K562 (cell line): ENCODE data around the gene SLX9. TPM values are rescaled to one million over a fixed set of nuclear protein-coding genes. Genes with fewer than 3 reads are reported as not detected.

Experiments
- ATAC-seq: fragments of 200-7000 bp; cut with Tn5 transposase; 3 replicates; pipeline ENCODE4 v1.9.1; 2020; ENCODE audit warnings: moderate library complexity
- BruUV-seq: library from RNA; stranded (reverse); fragments of 400-500 nt; replicated peaks from 2 replicates; lab custom pipeline; 2021; lab: Mats Ljungman, UMichigan
- CTCF ChIA-PET: fragments of 300-600 bp; formaldehyde crosslinking; extraction: SDS; loops from one replicate; lab custom pipeline; 2021; ENCODE audit warnings: low intra/inter-chr PET ratio; lab: Yijun Ruan, JAX
- POLR2A ChIA-PET: fragments of 300-600, 350-650 bp; sonication (Branson Sonifier 250); formaldehyde crosslinking; extraction: SDS; loops from one replicate; lab custom pipeline; 2021; ENCODE audit warnings: antibody characterized with exemption, inconsistent platforms; lab: Yijun Ruan, JAX
- DNase-seq, 4 experiments: peaks; one replicate each; pipeline versions ENCODE4 v3.0.0 to v3.0.0-alpha.2; 2011 to 2018; ENCODE audit warnings: low spot score in 3 of 4, mixed read lengths in 3 of 4; ENCODE audit errors: extremely low read depth in 1 of 4
- FAIRE-seq: peaks from 2 replicates; lab custom pipeline; 2011; peaks lifted over from hg19 to GRCh38; lab: Jason Lieb, UNC
- H2AFZ ChIP-seq: 2 replicates; pipeline ENCODE4 v1.6.0; 2011; ENCODE audit warnings: low read depth, low read length, control low read depth, inconsistent platforms
- H3K27ac ChIP-seq: fragments of 200-600 bp; 3 replicates; pipeline ENCODE4 v1.8.0; 2011; ENCODE audit warnings: low read depth, mild to moderate bottlenecking, control low read depth, inconsistent platforms, low read length, moderate library complexity, mixed read lengths; ENCODE audit errors: extremely low read depth
- H3K27me3 ChIP-seq, 2 experiments: fragments of 300-600 bp in 1 of 2; 2 replicates in 1 of 2; 3 replicates in 1 of 2; pipeline versions ENCODE4 v1.6.0 to v1.8.0; 2011; ENCODE audit warnings: inconsistent platforms in 2 of 2, low read length in 2 of 2, mild to moderate bottlenecking in 1 of 2, mixed read lengths in 1 of 2, moderate library complexity in 1 of 2; ENCODE audit not compliant: control insufficient read depth in 2 of 2, insufficient read depth in 2 of 2
- H3K36me3 ChIP-seq: fragments of 300-600 bp; 3 replicates; pipeline ENCODE4 v1.8.0; 2011; ENCODE audit warnings: mild to moderate bottlenecking, low read length, inconsistent platforms; ENCODE audit not compliant: control insufficient read depth, insufficient read depth
- H3K4me1 ChIP-seq, 2 experiments: fragments of 200-600 bp in 1 of 2; replicated peaks in 1 of 2; 2 replicates in 1 of 2; 3 replicates in 1 of 2; pipeline versions ENCODE4 v1.5.1 to v1.8.0; 2011; ENCODE audit warnings: inconsistent platforms in 2 of 2, low read length in 2 of 2, mild to moderate bottlenecking in 1 of 2, mixed read lengths in 1 of 2, moderate library complexity in 1 of 2; ENCODE audit not compliant: control insufficient read depth in 2 of 2, insufficient read depth in 2 of 2
- H3K4me2 ChIP-seq: 2 replicates; pipeline ENCODE4 v1.6.1; 2011; ENCODE audit warnings: low read length, control low read depth, inconsistent platforms, mixed read lengths; ENCODE audit not compliant: insufficient read depth
- H3K4me3 ChIP-seq: fragments of 200-600 bp; sonication (generic), shearing (Covaris generic); 2 replicates; pipeline ENCODE4 v1.5.1; 2016; ENCODE audit warnings: control low read depth, inconsistent platforms
- H3K79me2 ChIP-seq: fragments of 200-600 bp; 3 replicates; pipeline ENCODE4 v1.8.0; 2011; ENCODE audit warnings: low read length, inconsistent platforms; ENCODE audit not compliant: control insufficient read depth, insufficient read depth
- H3K9ac ChIP-seq, 2 experiments: 2 replicates each; pipeline versions ENCODE4 v1.6.0 to v1.6.1; 2011; ENCODE audit warnings: low read depth in 2 of 2, low read length in 2 of 2, control low read depth in 1 of 2, inconsistent platforms in 1 of 2, mild to moderate bottlenecking in 1 of 2, mixed read lengths in 1 of 2; ENCODE audit not compliant: insufficient read depth in 1 of 2
- H3K9me1 ChIP-seq: one replicate; pipeline ENCODE4 v1.6.0; 2011; ENCODE audit warnings: inconsistent platforms, mild to moderate bottlenecking, low read length, moderate library complexity; ENCODE audit not compliant: control insufficient read depth, insufficient read depth
- H3K9me3 ChIP-seq: replicated peaks from 2 replicates; pipeline ENCODE4 v1.5.1; 2011; ENCODE audit warnings: low read depth, low read length, inconsistent platforms; ENCODE audit not compliant: control insufficient read depth, insufficient read depth
- H4K20me1 ChIP-seq: replicated peaks from 2 replicates; pipeline ENCODE4 v1.6.1; 2011; ENCODE audit warnings: low read length, inconsistent platforms, mixed read lengths; ENCODE audit not compliant: control insufficient read depth, insufficient read depth
- E2F3 ChIP-seq: fragments of 250-450 bp; sonication (Bioruptor Pico); IDR thresholded peaks from 2 replicates; pipeline ENCODE4 v1.4.0; 2020; ENCODE audit warnings: mild to moderate bottlenecking
- NFIX ChIP-seq: fragments of 250-450 bp; sonication (Bioruptor Pico); IDR thresholded peaks from 2 replicates; pipeline ENCODE4 v1.4.0; 2020; ENCODE audit warnings: low read depth, mild to moderate bottlenecking, moderate library complexity
- PHB ChIP-seq: fragments of 250-450 bp; sonication (Bioruptor Pico); IDR thresholded peaks from 2 replicates; pipeline ENCODE4 v1.5.0; 2021
- SMAD2 ChIP-seq: fragments of 150-350 bp; IDR thresholded peaks from 2 replicates; pipeline ENCODE4 v1.6.1; 2014; ENCODE audit warnings: low read depth, mild to moderate bottlenecking, low read length
- ZBTB33 ChIP-seq: sonication (generic); formaldehyde crosslinking; IDR thresholded peaks from 2 replicates; pipeline ENCODE4 v1.8.1; 2023; ENCODE audit warnings: mild to moderate bottlenecking, missing genetic modification reagents
- ZNF146 ChIP-seq: IDR thresholded peaks from one replicate; pipeline ENCODE4 v1.6.1; 2018; ENCODE audit warnings: missing compliant biosample characterization; ENCODE audit not compliant: unreplicated experiment
- WGBS: fragments of 100-300 bp; shearing (Covaris generic); methylation state at CpG from one replicate; pipeline ENCODE4 v1.1.6; 2016; ENCODE audit warnings: low coverage, mixed read lengths; ENCODE audit not compliant: insufficient coverage; ENCODE audit errors: missing lambda C conversion rate; 5-methylcytosine and 5-hydroxymethylcytosine counted together
- in situ Hi-C: fragments of 300-500 bp; cut with MboI; formaldehyde crosslinking; loops from 4 replicates; pipeline ENCODE4 v1.15.0; 2018; ENCODE audit warnings: inconsistent platforms, mixed read lengths
- intact Hi-C: fragments of 100-400 bp; cut with micrococcal nuclease; formaldehyde crosslinking; loops from 2 replicates; pipeline ENCODE4 v1.14.2; 2022
- polyA plus RNA-seq, 8 experiments: library from polyadenylated mRNA; depleted of rRNA in 4 of 8; stranded (reverse) in 5 of 8; unstranded in 3 of 8; fragments of >200 nt; fragmentation: Nextera tagmentation in 2 of 8; fragmentation: Illumina TruSeq in 1 of 8; extraction: Ambion mirVana in 2 of 8; extraction: Trizol in 1 of 8; gene quantifications; 2 replicates each; pipeline versions ENCODE4 v1.2.1 to v1.2.3, GENCODE V29; 2011 to 2014; ENCODE audit warnings: inconsistent platforms in 1 of 8, missing spikeins in 1 of 8
- total RNA-seq, 7 experiments: library from RNA; depleted of rRNA in 6 of 7; stranded (reverse); fragments of >200 nt in 6 of 7; fragmentation: Illumina TruSeq in 2 of 7; extraction: Trizol in 2 of 7; gene quantifications; 2 replicates each; pipeline versions ENCODE4 v1.2.1 to v1.2.3, GENCODE V29; 2011 to 2021; ENCODE audit warnings: low replicate concordance in 1 of 7
- TF ChIP-seq, protein P1 (sequence below): sonication (generic); formaldehyde crosslinking; IDR thresholded peaks from 2 replicates; pipeline ENCODE4 v1.8.0; 2022; ENCODE audit warnings: mild to moderate bottlenecking, missing genetic modification reagents

Gene SLX9
- total and polyA plus RNA-seq, 9 of the 15 experiments (the other 6 are each of a cell fraction or from before 2014, with no cell fraction given): 1.2 to 75.5 (median 16.5) TPM

DNA sequence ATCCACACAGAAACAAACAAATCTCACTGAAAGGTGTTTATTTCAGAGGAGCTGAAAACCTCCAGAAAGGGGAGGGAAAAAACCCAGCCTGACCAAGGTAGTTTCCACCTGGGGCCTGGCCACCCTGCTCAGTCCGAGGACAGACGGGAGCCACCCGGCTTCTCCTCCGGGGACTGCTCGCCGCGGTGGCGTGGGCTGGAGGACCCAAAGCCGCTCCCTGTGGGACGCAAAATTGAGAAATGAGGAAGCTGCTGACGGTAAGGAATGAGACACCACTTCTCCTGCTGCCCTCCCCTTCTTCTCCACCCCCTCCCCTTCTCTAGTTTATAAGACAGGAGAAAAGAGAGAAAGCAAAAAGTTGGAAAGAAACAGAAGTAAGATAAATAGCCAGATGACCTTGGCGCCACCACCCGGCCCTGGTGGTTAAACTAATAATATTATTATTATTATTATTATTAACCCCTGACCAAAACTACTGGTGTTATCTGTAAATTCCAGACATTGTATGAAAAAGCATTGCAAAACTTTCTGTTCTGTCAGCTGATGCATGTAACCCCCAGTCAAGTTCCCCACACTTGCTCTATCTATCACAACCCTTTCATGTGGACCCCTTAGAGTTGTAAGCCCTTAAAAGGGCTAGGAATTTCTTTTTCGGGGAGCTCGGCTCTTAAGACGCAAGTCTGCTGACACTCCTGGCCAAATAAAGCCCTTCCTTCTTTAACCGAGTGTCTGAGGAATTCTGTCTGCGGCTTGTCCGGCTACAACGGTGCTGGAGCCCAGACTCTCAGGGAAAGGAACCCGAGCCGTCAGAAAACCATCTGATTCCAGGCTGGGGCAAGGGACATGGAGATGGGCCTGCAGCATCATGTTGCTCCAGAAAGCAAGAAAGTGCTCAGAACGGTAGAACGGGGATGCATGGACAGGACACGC lies 31.6 kb upstream of the SLX9 start (continued):
- TF ChIP-seq, protein P1, sequence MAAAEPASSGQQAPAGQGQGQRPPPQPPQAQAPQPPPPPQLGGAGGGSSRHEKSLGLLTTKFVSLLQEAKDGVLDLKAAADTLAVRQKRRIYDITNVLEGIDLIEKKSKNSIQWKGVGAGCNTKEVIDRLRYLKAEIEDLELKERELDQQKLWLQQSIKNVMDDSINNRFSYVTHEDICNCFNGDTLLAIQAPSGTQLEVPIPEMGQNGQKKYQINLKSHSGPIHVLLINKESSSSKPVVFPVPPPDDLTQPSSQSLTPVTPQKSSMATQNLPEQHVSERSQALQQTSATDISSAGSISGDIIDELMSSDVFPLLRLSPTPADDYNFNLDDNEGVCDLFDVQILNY: no peak
- TF ChIP-seq E2F3 (CRISPR knock-in tag) (no peak), NFIX (CRISPR knock-in tag) (no peak), PHB (CRISPR knock-in tag) (no peak), SMAD2 (no peak)

DNA sequence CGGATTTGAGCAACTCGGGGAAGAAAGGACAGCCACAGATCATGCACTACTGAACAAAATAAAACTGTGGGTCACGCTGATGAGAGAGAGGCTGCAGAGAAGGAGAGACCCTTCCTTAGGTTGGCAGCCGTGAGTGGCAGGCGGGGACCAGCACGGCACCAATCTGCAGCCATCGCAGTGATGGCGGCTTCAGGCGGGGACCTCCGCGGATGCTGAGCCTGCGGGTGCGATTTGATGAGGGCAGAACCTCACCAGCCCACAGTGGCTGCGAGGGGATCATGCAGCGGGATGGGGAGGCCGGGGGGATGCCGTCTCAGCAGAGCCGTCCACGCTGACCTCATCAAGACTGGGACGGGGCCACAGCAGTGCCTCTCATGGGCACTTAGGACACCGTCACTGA lies 30.9 kb upstream of the SLX9 start:
- intact Hi-C loops (no loop called here), in situ Hi-C loops (no loop called here)
- 36% methylated on average over 21 of the region's 21 CpGs for WGBS
- Histone ChIP-seq H3K27me3 (peaks cover 33 to 59% of the 10 kb centered on the region in 2 experiments), H3K9me3 (no peaks in the 10 kb centered on the region; the same call in 1 of the 2 replicates), H3K9me1 (no peaks in the 10 kb centered on the region), H3K4me3 (no peak overlapping the region), H3K27ac (no peak overlapping the region), H3K4me2 (no peak overlapping the region), H4K20me1 (no peaks in the 10 kb centered on the region; the same call in none of the 2 replicates), H3K9ac (no peak overlapping the region), H3K4me1 (peaks cover 9 to 71% of the 10 kb centered on the region in 2 experiments; a peak in 3 of 5 replicates), H3K36me3 (no peaks in the 10 kb centered on the region), H3K79me2 (no peaks in the 10 kb centered on the region), H2AFZ (no peak overlapping the region)
- CTCF ChIA-PET: interaction anchor here (1.0 to 1.1 kb wide), 2 partner anchors 105 to 109 kb away, joined by 3 read pairs; no protein-coding TSS in a partner anchor
- FAIRE-seq (no peak), ATAC-seq (no peak), DNase-seq (no peak)
- no TSS peak for BruUV-seq
- POLR2A ChIA-PET: interaction anchor here (0.6 to 1.9 kb wide), 2 partner anchors 8 to 229 kb away, joined by 3 to 7 read pairs; no protein-coding TSS in a partner anchor
- TF ChIP-seq ZBTB33 (CRISPR knock-in tag): peak; percentile 62
- no peak for TF ChIP-seq ZNF146 (CRISPR knock-in tag)
